Endothelial cell of umbilical vein (primary cell): ENCODE measurements around the gene FOLR2.
"Not testable (repeated sequence)": the region's sequence is repeated elsewhere in the genome, so short reads cannot be mapped to it uniquely, and the experiment has no call there.

Experiments used
- CTCF ChIP-seq, 2 donors: IDR thresholded peaks; 1 replicate in 1 of 2; 2 replicates in 1 of 2; pipeline ENCODE4 v1.5.1; 2011; ENCODE audit warnings: low read length in 2 of 2, mild to moderate bottlenecking in 2 of 2, moderate library complexity in 2 of 2, control low read depth in 1 of 2, inconsistent platforms in 1 of 2, low read depth in 1 of 2; ENCODE audit not compliant: insufficient read depth in 1 of 2; ENCODE audit errors: extremely low read depth in 1 of 2
- EZH2 ChIP-seq: IDR thresholded peaks from 2 replicates; pipeline ENCODE4 v1.6.1; 2012; ENCODE audit warnings: borderline replicate concordance, low read depth, mild to moderate bottlenecking, moderate library complexity, low read length, inconsistent platforms; ENCODE audit not compliant: severe bottlenecking
- MAX ChIP-seq: IDR thresholded peaks from 2 replicates; pipeline ENCODE4 v1.6.1; 2011; ENCODE audit not compliant: insufficient read depth, insufficient read length
- MYC ChIP-seq: IDR thresholded peaks from one replicate; pipeline ENCODE4 v1.6.1; 2011; ENCODE audit warnings: mild to moderate bottlenecking, low read depth, low read length
- POLR2A ChIP-seq: IDR thresholded peaks from 2 replicates; pipeline ENCODE4 v1.6.1; 2012; ENCODE audit warnings: low read depth, mild to moderate bottlenecking, control low read depth, low read length
- POLR2AphosphoS5 ChIP-seq: IDR thresholded peaks from 2 replicates; pipeline ENCODE4 v1.6.1; 2012; ENCODE audit warnings: low read depth, mild to moderate bottlenecking, control low read depth, low read length, moderate library complexity; ENCODE audit not compliant: insufficient read depth

GRCh38 chr11:72169754-72170153, 46.8 kb upstream of the FOLR2 start:
- TF ChIP-seq CTCF (IDR thresholded peaks at IDR 0.05; ENCODE audit: extremely low read depth in 1 of 2, insufficient read depth in 1 of 2, low read depth in 1 of 2, low read length in 2 of 2); MYC; POLR2A; EZH2; POLR2AphosphoS5; MAX: not testable (repeated sequence)
